Hepatocyte (in vitro differentiated cells): Measurements from ENCODE around the gene AKR7A2.

Experiments used
- CTCF ChIP-seq: fragments of 200-600 bp; sonication (generic); IDR thresholded peaks from 2 replicates; pipeline ENCODE4 v1.5.1; 2016; ENCODE audit warnings: antibody characterized with exemption, mild to moderate bottlenecking; ENCODE audit not compliant: poor library complexity
- EZH2 ChIP-seq: fragments of 200-600 bp; sonication (generic); IDR thresholded peaks from 2 replicates; pipeline ENCODE4 v1.6.1; 2016; ENCODE audit warnings: antibody characterized with exemption, mild to moderate bottlenecking, borderline replicate concordance
- EZH2phosphoT487 ChIP-seq: fragments of 200-600 bp; sonication (generic); IDR thresholded peaks from one replicate; pipeline ENCODE4 v1.6.1; 2018; ENCODE audit warnings: antibody characterized with exemption, mild to moderate bottlenecking, low read depth, moderate library complexity; ENCODE audit not compliant: unreplicated experiment, severe bottlenecking

- TF ChIP-seq CTCF, result no peak
- no peak for TF ChIP-seq EZH2
- no peak for TF ChIP-seq EZH2phosphoT487
Observed at GRCh38 chr1:19268445-19268844, 43.5 kb downstream of the AKR7A2 start.
